Calu3 (cell line): ENCODE measurements around the gene PARVG. TPM values are rescaled to one million over a fixed set of nuclear protein-coding genes. Genes with fewer than 3 reads are reported as not detected.

Experiments
- BruUV-seq: library from RNA; stranded (reverse); fragments of 400-500 nt; replicated peaks from 2 replicates; lab custom pipeline; 2021; lab: Mats Ljungman, UMichigan
- CTCF ChIA-PET: fragments of 300-600 bp; sonication (Branson Sonifier 250); formaldehyde crosslinking; loops from one replicate; lab custom pipeline; 2022; ENCODE audit warnings: antibody characterized with exemption; lab: Charles Lee
- DNase-seq: peaks from one replicate; pipeline ENCODE4 v3.0.0; 2022
- H3K27ac Mint-ChIP-seq: one replicate; pipeline ENCODE4 v1.8.0; 2022; ENCODE audit warnings: mixed read lengths; ENCODE audit not compliant: unreplicated experiment
- H3K27me3 Mint-ChIP-seq: one replicate; pipeline ENCODE4 v1.8.0; 2022; ENCODE audit warnings: mixed read lengths; ENCODE audit not compliant: unreplicated experiment
- H3K36me3 Mint-ChIP-seq: one replicate; pipeline ENCODE4 v1.8.0; 2022; ENCODE audit warnings: mild to moderate bottlenecking, moderate library complexity, mixed read lengths; ENCODE audit not compliant: insufficient read depth, unreplicated experiment
- H3K4me1 Mint-ChIP-seq: one replicate; pipeline ENCODE4 v1.8.0; 2022; ENCODE audit warnings: mild to moderate bottlenecking, low read depth, mixed read lengths; ENCODE audit not compliant: unreplicated experiment
- H3K4me3 Mint-ChIP-seq: one replicate; pipeline ENCODE4 v1.8.0; 2022; ENCODE audit warnings: mild to moderate bottlenecking, low read depth, moderate library complexity, mixed read lengths; ENCODE audit not compliant: unreplicated experiment
- H3K9me3 Mint-ChIP-seq: one replicate; pipeline ENCODE4 v1.8.0; 2022; ENCODE audit warnings: low read depth, mixed read lengths; ENCODE audit not compliant: unreplicated experiment
- CTCF ChIP-seq: fragments of 200-600 bp; IDR thresholded peaks from one replicate; pipeline ENCODE4 v1.8.0; 2022; ENCODE audit warnings: antibody characterized with exemption; ENCODE audit not compliant: unreplicated experiment
- intact Hi-C: fragments of 100-400 bp; cut with micrococcal nuclease; formaldehyde crosslinking; loops from one replicate; pipeline ENCODE4 v1.10.0; 2022; ENCODE audit not compliant: unreplicated experiment
- total RNA-seq: library from RNA; stranded (reverse); gene quantifications from 2 replicates; pipeline ENCODE4 v1.2.3, GENCODE V29; 2022

Gene PARVG
- total RNA-seq, 1 experiment from 2014 or later, result not detected

GRCh38 chr22:44247923-44248892 lies 67.5 kb downstream of the PARVG start:
- Mint-ChIP-seq H3K36me3 (no peaks in the 10 kb centered on the region), H3K4me1 (no peaks in the 10 kb centered on the region), H3K9me3 (peaks cover 7% of the 10 kb centered on the region), H3K27me3 (peaks cover 67% of the 10 kb centered on the region), H3K27ac (no peak overlapping the region), H3K4me3 (no peak overlapping the region)
- BruUV-seq, result no TSS peak
- CTCF ChIA-PET, result no interaction called here
- DNase-seq, result no peak
- intact Hi-C loops, result no loop called here
- TF ChIP-seq CTCF, result no peak

GRCh38 chr22:44248926-44249325 lies 68.2 kb downstream of the PARVG start:
- no peak overlapping the region for H3K27ac Mint-ChIP-seq
- no peak overlapping the region for H3K4me3 Mint-ChIP-seq
- no TSS peak for BruUV-seq
- intact Hi-C loops, result no loop called here
- CTCF ChIA-PET, result no interaction called here
- no peak for DNase-seq
- no peaks in the 10 kb centered on the region for H3K4me1 Mint-ChIP-seq
- peaks cover 61% of the 10 kb centered on the region for H3K27me3 Mint-ChIP-seq
- H3K36me3 Mint-ChIP-seq, result no peaks in the 10 kb centered on the region
- no peak for TF ChIP-seq CTCF
- H3K9me3 Mint-ChIP-seq, result peaks cover 7% of the 10 kb centered on the region

- intact Hi-C loops, result no loop called here
- Mint-ChIP-seq H3K27me3 (peaks cover 61% of the 10 kb centered on the region), H3K4me3 (no peak overlapping the region), H3K36me3 (no peaks in the 10 kb centered on the region), H3K4me1 (no peaks in the 10 kb centered on the region), H3K9me3 (peaks cover 7% of the 10 kb centered on the region), H3K27ac (no peak overlapping the region)
- no TSS peak for BruUV-seq
- DNase-seq, result no peak
- no peak for TF ChIP-seq CTCF
- CTCF ChIA-PET, result interaction anchor here (0.6 kb wide), 1 partner anchor 8 kb away, joined by 3 read pairs; no protein-coding TSS in a partner anchor
These were observed 68.8 kb downstream of the PARVG start for GRCh38 chr22:44249376-44250147.

GRCh38 chr22:44254811-44255210 lies 74.1 kb downstream of the PARVG start:
- CTCF ChIA-PET, result no interaction called here
- Mint-ChIP-seq H3K27me3 (peaks cover 62% of the 10 kb centered on the region), H3K4me1 (no peaks in the 10 kb centered on the region), H3K9me3 (peaks cover 2% of the 10 kb centered on the region), H3K36me3 (no peaks in the 10 kb centered on the region), H3K27ac (no peak overlapping the region), H3K4me3 (no peak overlapping the region)
- no TSS peak for BruUV-seq
- no peak for DNase-seq
- TF ChIP-seq CTCF, result no peak
- intact Hi-C loops, result no loop called here
